ENCODE data around the gene ACP1.
"Not testable (repeated sequence)": the region's sequence is repeated elsewhere in the genome, so short reads cannot be mapped to it uniquely, and the experiment has no call there.

Gene ACP1

DNA sequence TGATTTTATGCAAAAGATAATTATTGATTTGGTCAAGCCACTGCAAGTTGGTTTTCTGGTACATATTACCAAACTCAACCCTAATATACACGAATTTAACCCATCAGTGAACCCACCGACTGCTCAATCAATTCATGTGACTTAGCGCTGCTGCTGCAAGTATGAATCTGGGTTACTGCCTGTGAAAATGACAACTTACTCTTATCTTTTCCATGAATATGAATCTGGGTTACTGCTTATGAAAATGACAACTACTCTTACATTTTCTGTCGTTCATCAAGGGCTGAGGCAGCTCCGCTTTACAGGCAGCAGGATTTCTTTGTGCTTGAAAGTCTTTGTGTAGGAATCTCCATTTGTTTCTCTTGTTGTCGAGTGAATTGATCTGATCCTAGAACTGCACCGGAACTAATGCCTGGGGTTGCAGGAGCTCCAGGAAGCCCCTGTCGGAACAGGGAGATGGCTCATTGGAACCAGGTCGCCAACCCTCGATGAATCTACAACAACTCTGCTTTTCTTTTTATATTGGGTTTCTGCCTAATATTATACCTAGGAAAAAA lies 45.3 kb downstream of the ACP1 start:
- TF ChIP-seq, protein P1, sequence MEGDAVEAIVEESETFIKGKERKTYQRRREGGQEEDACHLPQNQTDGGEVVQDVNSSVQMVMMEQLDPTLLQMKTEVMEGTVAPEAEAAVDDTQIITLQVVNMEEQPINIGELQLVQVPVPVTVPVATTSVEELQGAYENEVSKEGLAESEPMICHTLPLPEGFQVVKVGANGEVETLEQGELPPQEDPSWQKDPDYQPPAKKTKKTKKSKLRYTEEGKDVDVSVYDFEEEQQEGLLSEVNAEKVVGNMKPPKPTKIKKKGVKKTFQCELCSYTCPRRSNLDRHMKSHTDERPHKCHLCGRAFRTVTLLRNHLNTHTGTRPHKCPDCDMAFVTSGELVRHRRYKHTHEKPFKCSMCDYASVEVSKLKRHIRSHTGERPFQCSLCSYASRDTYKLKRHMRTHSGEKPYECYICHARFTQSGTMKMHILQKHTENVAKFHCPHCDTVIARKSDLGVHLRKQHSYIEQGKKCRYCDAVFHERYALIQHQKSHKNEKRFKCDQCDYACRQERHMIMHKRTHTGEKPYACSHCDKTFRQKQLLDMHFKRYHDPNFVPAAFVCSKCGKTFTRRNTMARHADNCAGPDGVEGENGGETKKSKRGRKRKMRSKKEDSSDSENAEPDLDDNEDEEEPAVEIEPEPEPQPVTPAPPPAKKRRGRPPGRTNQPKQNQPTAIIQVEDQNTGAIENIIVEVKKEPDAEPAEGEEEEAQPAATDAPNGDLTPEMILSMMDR (IDR thresholded peaks at IDR 0.05; ENCODE audit: borderline replicate concordance, insufficient read depth, low read depth, low read length), result no peak
- no peak overlapping the region for H3K4me3 ChIP-seq (ENCODE audit: low read depth, low read length)

DNA sequence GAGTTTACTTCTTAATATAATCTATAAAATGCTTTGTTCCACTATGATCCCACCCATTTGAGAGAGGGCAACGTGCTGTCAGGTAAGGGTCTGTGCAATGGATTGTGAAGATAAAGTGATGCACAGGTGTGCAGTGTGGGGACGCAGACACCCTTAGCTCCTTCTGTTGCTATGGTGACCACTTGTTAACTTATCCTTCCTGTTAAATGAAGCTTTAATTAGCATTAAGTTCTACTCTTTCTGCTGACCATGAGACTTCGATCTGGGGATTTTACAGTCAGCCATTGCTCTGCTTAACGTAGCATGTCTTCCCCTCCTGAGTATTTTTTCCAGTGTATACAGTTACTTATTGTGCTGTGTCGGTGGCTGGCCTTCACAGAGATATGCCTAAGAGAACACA lies 46.2 kb downstream of the ACP1 start:
- TF ChIP-seq, protein P1 (IDR thresholded peaks at IDR 0.05; ENCODE audit: borderline replicate concordance, insufficient read depth, low read depth, low read length), result no peak
- no peak overlapping the region for H3K4me3 ChIP-seq (ENCODE audit: low read depth, low read length)

DNA sequence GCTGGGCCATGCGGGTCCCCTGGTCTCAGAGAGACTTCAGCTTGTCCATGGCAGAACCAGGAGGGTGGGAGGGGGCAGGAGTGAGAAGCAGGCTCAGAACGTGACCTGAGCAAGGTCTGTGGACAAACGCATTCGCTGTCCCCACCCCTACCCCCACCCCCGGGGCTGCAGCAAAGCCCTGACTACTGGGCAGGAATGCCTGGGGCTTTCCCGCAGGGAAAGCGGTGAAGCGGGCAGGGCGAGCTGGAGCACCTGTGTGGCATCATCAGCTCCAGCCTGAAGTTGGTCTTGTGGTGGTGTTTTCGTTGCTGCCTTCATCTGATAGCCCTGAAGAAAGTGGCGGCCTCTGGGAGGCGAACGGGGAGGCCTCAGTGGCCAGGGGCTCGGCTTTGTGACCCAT lies 49.2 kb downstream of the ACP1 start:
- no peak overlapping the region for H3K4me3 ChIP-seq (ENCODE audit: low read depth, low read length)
- TF ChIP-seq, protein P1 (IDR thresholded peaks at IDR 0.05; ENCODE audit: borderline replicate concordance, insufficient read depth, low read depth, low read length), result no peak

DNA sequence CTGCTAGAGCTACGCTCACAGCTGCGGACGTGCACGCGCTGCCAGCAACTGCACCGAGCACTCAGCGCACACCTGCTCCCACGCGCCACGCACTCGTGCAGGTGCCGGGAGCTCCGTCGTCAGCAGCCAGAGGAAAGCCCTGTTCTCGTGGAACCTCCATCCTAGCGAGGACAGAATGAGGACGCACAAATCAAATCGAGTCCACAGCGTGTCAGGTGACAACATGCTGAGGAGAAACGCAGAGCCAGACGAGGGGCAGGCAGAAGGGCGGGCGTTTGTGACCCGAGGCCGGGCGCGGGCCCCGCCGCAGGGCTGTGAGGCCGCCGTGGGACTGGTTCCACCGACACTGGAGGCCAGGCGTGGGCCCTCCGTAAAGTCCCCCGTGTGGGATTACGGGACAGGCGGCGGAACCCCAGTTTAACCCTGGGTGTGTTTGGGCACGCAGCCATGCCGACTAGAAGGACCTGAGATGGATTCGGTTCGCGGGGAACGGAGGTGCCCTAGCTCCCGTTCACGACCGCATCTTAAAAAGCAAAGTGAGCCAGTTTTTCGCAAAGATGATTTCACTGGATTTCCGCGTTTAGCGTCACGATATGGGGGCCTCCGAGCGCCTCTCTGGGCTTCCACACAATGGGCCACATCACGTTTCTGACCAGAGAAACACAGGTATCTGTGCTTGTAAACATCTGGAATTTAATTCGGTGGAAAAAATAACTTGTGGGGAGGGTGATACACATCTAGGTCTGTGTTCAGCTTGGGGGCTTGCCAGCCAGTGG lies 50.0 kb downstream of the ACP1 start:
- H3K4me3 ChIP-seq (ENCODE audit: low read depth, low read length), result no peak overlapping the region
- TF ChIP-seq, protein P1 (IDR thresholded peaks at IDR 0.05; ENCODE audit: borderline replicate concordance, insufficient read depth, low read depth, low read length), result no peak

DNA sequence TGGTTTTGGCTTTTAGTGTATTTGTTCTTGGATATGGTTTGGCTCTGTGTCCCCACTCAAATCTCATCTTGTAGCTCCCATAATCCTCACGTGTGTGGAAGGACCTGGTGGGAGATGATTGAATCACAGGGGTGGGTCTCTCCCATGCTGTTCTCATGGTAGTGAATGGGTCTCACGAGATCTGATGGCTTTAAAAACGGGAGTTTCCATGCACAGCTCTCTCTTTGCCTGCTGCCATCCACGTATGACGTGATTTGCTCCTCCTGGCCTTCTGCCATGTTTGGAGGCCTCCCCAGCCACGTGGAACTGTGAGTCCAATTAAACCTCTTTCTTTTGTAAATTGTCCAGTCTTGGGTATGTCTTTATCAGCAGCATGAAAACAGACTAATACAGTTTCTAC lies 51.2 kb downstream of the ACP1 start:
- H3K4me3 ChIP-seq (ENCODE audit: low read depth, low read length), result not testable (repeated sequence)

DNA sequence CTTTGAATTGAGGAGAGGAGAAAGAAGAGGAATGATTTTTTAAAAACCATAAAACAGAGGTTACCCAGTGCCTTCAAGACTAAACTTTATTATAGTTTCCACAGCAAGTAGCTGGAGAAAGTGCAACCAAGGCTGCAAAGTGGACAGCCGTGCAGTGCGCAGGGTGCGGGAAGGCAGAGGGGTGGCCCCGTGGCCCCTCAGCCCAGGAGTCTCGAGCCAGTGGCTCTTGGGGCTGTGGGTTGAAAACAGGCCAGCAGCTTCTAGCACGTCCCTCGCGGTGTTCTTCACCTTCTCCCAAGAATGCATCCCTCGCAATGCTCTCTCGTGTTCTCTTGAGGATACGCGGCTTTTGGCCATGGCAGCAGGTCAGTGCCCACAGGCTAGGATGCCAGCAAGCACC lies 51.6 kb downstream of the ACP1 start:
- H3K4me3 ChIP-seq (ENCODE audit: low read depth, low read length), result no peak overlapping the region
- TF ChIP-seq, protein P1 (IDR thresholded peaks at IDR 0.05; ENCODE audit: borderline replicate concordance, insufficient read depth, low read depth, low read length), result no peak

DNA sequence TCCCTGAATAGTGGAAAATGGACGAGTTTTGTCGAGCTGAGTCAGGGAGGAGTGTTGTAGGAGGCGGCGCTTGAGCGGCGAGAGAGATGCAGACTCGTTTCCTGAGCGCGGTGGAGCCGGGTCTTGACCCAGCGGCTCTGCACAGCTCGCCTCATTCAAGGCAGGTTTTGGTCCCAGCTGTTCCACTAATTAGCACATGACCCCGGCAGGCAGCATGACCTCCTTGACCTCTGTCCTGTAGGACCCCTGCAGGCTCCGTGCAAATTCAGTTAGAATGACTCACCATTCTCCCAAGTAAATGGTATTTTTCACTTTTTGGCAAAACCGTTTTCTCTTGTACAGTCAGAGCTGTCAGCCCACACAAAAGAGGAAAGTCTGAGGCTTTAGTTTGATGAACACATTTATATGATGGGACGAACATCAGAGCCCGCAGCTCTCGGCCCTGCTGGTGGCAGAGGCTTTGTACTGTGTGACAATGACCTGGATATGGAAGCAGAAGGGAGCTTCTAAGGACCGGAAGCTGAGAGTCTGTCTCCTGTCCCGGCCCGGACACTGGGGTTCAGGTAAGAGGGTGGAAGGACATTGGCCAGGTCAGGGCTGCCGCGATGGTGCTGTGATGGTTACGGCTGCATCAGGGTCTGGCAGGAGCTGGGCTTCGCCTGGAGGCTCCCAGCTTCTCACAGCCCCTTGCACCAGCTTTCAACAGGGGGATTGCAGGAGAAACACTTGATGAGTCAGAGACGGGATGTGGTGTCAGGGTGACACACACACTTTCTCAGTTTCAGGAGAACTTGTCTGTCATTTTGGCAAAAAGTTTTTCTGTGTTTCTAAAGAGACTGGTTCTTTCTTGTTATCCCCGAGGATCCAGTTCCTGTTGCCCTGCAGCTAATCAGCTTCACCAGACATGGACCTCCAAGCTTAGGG lies 53.0 kb downstream of the ACP1 start:
- TF ChIP-seq, protein P1 (IDR thresholded peaks at IDR 0.05; ENCODE audit: borderline replicate concordance, insufficient read depth, low read depth, low read length), result no peak
- no peak overlapping the region for H3K4me3 ChIP-seq (ENCODE audit: low read depth, low read length)
